ENCODE results near the gene ADGRD1.

DNA sequence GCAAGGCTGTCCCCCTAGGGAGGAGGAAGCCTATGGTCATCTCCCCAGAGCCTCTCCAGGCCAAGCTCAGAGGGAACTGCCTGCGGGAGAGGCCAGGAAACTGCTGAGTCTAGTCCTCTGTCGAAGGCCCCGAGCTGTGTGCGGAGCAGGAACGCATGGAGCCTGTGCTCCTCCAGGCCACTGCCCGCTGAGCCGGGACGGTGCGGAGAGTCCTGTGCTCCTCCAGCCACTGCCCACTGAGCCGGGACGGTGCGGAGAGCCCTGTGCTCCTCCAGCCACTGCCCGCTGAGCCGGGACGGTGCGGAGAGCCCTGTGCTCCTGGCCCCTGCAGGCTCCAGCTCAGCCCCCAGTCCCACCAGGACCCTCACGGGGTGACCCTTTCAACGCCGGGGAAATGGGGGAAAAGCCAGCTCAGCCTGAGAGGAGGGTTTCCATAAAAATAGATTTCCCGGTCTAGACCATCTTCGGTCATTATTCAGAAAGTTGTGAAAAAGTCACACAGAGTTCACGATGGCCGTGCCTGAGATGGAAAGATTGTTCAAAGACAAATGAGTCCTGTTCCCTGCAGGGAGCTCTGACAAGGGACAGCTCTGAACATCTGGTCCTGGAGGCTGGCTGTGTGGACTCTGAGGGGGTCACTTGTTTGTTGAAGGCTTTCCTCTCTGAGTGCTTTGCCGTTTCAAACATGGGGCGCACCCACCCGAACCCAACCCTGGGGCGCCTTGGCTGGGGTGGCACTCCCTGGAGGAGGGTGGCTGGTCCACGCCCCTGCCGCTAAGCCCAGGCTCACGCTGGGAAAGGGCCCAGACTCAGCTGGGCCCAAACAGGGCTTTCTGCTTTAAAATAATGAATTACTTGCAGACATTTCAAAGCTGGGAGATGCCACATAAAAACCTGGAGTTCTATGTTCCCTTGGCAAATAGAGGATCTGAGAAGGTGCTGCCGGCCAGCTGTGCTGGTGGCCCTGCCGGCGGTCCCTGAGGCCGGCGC, 85.5 kb downstream of the ADGRD1 start:
- no peak for TF ChIP-seq POLR2A (IDR thresholded peaks at IDR 0.05; ENCODE audit: low read depth)
- TF ChIP-seq, protein P1, sequence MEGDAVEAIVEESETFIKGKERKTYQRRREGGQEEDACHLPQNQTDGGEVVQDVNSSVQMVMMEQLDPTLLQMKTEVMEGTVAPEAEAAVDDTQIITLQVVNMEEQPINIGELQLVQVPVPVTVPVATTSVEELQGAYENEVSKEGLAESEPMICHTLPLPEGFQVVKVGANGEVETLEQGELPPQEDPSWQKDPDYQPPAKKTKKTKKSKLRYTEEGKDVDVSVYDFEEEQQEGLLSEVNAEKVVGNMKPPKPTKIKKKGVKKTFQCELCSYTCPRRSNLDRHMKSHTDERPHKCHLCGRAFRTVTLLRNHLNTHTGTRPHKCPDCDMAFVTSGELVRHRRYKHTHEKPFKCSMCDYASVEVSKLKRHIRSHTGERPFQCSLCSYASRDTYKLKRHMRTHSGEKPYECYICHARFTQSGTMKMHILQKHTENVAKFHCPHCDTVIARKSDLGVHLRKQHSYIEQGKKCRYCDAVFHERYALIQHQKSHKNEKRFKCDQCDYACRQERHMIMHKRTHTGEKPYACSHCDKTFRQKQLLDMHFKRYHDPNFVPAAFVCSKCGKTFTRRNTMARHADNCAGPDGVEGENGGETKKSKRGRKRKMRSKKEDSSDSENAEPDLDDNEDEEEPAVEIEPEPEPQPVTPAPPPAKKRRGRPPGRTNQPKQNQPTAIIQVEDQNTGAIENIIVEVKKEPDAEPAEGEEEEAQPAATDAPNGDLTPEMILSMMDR (IDR thresholded peaks at IDR 0.05) = no peak
- TF ChIP-seq POLR2AphosphoS5 (IDR thresholded peaks at IDR 0.05) = no peak

Measured in esophagus muscularis mucosa (tissue), 3 donors.